Measurements from ENCODE around the gene JCAD.
A peak's percentile ranks its signal among the peaks of the same experiment; 100 is the strongest.

Gene JCAD

GRCh38 chr10:30074933-30075332 lies 15.5 kb upstream of the JCAD start:
- no peak for DNase-seq

GRCh38 chr10:30074090-30074489 lies 14.7 kb upstream of the JCAD start:
- DNase-seq: no peak

- no peak for DNase-seq
These were observed 14.3 kb upstream of the JCAD start for GRCh38 chr10:30073767-30074060.

GRCh38 chr10:30073045-30073766 lies 13.8 kb upstream of the JCAD start:
- no peak for DNase-seq

GRCh38 chr10:30072068-30072467 lies 12.7 kb upstream of the JCAD start:
- no peak for DNase-seq

- DNase-seq: no peak
These were observed 10.8 kb upstream of the JCAD start for GRCh38 chr10:30070001-30070685.

- DNase-seq: no peak
These were observed 9.3 kb upstream of the JCAD start for GRCh38 chr10:30068492-30069223.

- DNase-seq: no peak
These were observed 3.7 kb upstream of the JCAD start for GRCh38 chr10:30063099-30063498.

- no peak for DNase-seq
These were observed 3.2 kb upstream of the JCAD start for GRCh38 chr10:30062582-30062981.

GRCh38 chr10:30062090-30062489 lies 2.7 kb upstream of the JCAD start:
- no peak for DNase-seq

GRCh38 chr10:30058570-30059132 lies 735 bp downstream of the JCAD start:
- peak in 1 of 58 donors; percentile 6 for DNase-seq

GRCh38 chr10:30057894-30058556 lies 1.4 kb downstream of the JCAD start:
- peak in 1 of 58 donors; percentile 7 for DNase-seq

GRCh38 chr10:30057421-30057841 lies 2.0 kb downstream of the JCAD start:
- DNase-seq: no peak

GRCh38 chr10:30056767-30057355 lies 2.5 kb downstream of the JCAD start:
- no peak for DNase-seq

- no peak for DNase-seq
These were observed 3.1 kb downstream of the JCAD start for GRCh38 chr10:30056281-30056680.

- no peak for DNase-seq
These were observed 4.1 kb downstream of the JCAD start for GRCh38 chr10:30055226-30055662.

GRCh38 chr10:30052062-30052461 lies 7.3 kb downstream of the JCAD start:
- no peak for DNase-seq

- DNase-seq: no peak
These were observed 8.2 kb downstream of the JCAD start for GRCh38 chr10:30051220-30051619.

GRCh38 chr10:30050411-30050810 lies 9.0 kb downstream of the JCAD start:
- no peak for DNase-seq

- DNase-seq: no peak
These were observed 10.4 kb downstream of the JCAD start for GRCh38 chr10:30048768-30049517.

All from anterior cingulate cortex (tissue), 58 donors.